ENCODE results near the gene DUOX2.

DUOX2 gene

DNA sequence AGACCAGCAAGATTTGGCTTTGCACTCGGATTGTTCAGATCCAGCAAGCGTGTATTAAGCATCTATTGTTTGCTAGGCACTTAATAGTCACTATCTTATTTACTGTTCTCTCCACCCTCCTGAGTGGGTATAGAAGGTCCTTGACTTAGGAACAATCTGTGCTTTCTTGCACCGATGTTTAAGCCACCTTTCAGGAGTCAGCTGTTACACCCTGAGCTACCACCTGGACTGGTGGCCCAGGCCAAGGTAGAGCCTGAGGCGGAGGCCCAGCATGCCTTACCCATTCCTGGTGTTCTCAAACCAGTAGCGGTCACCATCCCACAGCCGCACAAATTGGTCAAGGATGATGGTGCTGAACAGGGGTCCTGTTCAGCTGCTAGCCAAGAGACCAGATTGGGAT, 25.8 kb upstream of the DUOX2 start:
- no peak overlapping the region for H3K4me2 ChIP-seq (ENCODE audit: low read length)
- H3K27ac ChIP-seq (ENCODE audit: low read depth, low read length), result no peak overlapping the region
- no peaks in the 10 kb centered on the region for H3K27me3 ChIP-seq (ENCODE audit: control insufficient read depth, low read length)
- no peaks in the 10 kb centered on the region for H3K79me2 ChIP-seq (ENCODE audit: control insufficient read depth, low read length)
- no peaks in the 10 kb centered on the region for H4K20me1 ChIP-seq (ENCODE audit: control insufficient read depth, insufficient read depth, low read depth, low read length)
- no peaks in the 10 kb centered on the region for H3K9me2 ChIP-seq (replicated peaks; ENCODE audit: control insufficient read depth, low read length)
- H3K36me3 ChIP-seq (ENCODE audit: control insufficient read depth, low read length), result no peaks in the 10 kb centered on the region
- H3K4me1 ChIP-seq (ENCODE audit: control insufficient read depth, low read length), result no peaks in the 10 kb centered on the region
- no peaks in the 10 kb centered on the region for H3K9me3 ChIP-seq (ENCODE audit: control insufficient read depth, insufficient read depth, low read length)
- no peaks in the 10 kb centered on the region for H3F3A ChIP-seq (ENCODE audit: control insufficient read depth, insufficient read depth)
- H3K4me3 ChIP-seq (ENCODE audit: low read length), result no peak overlapping the region
- no peak for TF ChIP-seq EZH2phosphoT487 (IDR thresholded peaks at IDR 0.05; ENCODE audit: borderline replicate concordance, low read length)
- TF ChIP-seq, protein P1, sequence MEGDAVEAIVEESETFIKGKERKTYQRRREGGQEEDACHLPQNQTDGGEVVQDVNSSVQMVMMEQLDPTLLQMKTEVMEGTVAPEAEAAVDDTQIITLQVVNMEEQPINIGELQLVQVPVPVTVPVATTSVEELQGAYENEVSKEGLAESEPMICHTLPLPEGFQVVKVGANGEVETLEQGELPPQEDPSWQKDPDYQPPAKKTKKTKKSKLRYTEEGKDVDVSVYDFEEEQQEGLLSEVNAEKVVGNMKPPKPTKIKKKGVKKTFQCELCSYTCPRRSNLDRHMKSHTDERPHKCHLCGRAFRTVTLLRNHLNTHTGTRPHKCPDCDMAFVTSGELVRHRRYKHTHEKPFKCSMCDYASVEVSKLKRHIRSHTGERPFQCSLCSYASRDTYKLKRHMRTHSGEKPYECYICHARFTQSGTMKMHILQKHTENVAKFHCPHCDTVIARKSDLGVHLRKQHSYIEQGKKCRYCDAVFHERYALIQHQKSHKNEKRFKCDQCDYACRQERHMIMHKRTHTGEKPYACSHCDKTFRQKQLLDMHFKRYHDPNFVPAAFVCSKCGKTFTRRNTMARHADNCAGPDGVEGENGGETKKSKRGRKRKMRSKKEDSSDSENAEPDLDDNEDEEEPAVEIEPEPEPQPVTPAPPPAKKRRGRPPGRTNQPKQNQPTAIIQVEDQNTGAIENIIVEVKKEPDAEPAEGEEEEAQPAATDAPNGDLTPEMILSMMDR (IDR thresholded peaks at IDR 0.05; ENCODE audit: low read depth, low read length, poor library complexity, severe bottlenecking), result no peak

DNA sequence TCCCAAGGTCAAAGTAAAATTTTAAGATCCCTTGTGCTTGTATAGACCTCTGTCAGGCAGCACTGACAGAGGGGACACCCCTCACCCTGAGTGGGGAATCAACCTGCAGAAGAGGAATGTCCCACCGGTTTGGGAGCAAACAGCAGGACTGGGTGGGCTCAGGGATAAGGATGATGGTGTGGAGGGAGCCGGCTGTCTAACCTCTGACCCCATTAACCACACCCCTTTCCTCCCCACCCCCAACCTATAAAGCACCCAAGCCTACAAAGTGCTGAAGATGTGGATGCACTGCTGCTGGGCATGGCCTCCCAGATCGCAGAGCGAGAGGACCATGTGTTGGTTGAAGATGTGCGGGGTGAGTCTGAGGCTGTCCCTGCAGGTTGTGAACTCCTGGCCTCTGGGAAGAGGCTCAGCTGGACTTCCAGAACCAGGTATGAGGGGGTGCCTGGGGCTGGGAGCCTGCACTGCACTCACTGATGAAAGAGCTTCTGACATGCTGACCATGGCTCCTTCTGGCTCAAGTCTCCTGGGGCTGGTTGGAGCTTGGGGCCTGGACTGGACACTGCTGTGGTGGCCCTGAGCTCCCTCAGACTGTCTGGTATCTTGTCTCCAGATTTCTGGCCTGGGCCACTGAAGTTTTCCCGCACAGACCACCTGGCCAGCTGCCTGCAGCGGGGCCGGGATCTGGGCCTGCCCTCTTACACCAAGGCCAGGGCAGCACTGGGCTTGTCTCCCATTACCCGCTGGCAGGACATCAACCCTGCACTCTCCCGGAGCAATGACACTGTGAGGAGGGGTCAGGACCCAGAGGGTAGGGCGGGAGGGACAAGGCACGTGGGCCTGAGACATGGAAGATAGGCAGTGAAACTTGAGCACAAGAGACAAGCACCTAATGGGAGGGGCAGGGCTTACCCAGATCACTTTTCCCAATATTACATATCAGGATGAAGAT, 25.1 kb upstream of the DUOX2 start:
- no peaks in the 10 kb centered on the region for H3F3A ChIP-seq (ENCODE audit: control insufficient read depth, insufficient read depth)
- H3K9me2 ChIP-seq (replicated peaks; ENCODE audit: control insufficient read depth, low read length), result no peaks in the 10 kb centered on the region
- no peaks in the 10 kb centered on the region for H3K9me3 ChIP-seq (ENCODE audit: control insufficient read depth, insufficient read depth, low read length)
- H3K79me2 ChIP-seq (ENCODE audit: control insufficient read depth, low read length), result no peaks in the 10 kb centered on the region
- no peaks in the 10 kb centered on the region; the same call in 1 of the 2 replicates for H3K27me3 ChIP-seq (ENCODE audit: control insufficient read depth, low read length)
- H4K20me1 ChIP-seq (ENCODE audit: control insufficient read depth, insufficient read depth, low read depth, low read length), result no peaks in the 10 kb centered on the region
- no peak overlapping the region for H3K27ac ChIP-seq (ENCODE audit: low read depth, low read length)
- H3K4me3 ChIP-seq (ENCODE audit: low read length), result no peak overlapping the region
- TF ChIP-seq EZH2phosphoT487 (IDR thresholded peaks at IDR 0.05; ENCODE audit: borderline replicate concordance, low read length), result no peak
- TF ChIP-seq, protein P1 (IDR thresholded peaks at IDR 0.05; ENCODE audit: low read depth, low read length, poor library complexity, severe bottlenecking), result no peak
- no peaks in the 10 kb centered on the region for H3K36me3 ChIP-seq (ENCODE audit: control insufficient read depth, low read length)
- H3K4me2 ChIP-seq (ENCODE audit: low read length), result no peak overlapping the region
- no peaks in the 10 kb centered on the region for H3K4me1 ChIP-seq (ENCODE audit: control insufficient read depth, low read length)

DNA sequence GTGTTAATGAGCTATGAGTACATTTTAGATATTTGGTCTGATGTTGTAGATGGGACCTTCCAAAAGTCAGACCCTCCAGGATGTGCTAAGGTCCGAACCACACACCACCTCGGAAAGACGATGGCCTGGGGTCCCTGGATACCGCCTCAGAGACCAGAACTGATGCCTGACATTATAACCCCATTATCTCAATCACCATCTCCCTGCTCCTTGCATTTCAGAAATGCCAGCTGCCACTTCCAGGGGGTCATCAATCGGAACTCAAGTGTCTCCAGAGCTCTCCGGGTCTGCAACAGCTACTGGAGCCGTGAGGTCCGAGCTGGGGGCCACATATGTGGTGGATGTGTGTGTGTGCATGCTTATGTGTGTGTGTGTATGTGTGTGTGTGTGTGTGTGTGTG, 23.7 kb upstream of the DUOX2 start:
- Histone ChIP-seq H3F3A (ENCODE audit: control insufficient read depth, insufficient read depth) (no peaks in the 10 kb centered on the region), H3K4me3 (ENCODE audit: low read length) (no peak overlapping the region), H3K36me3 (ENCODE audit: control insufficient read depth, low read length) (no peaks in the 10 kb centered on the region), H3K79me2 (ENCODE audit: control insufficient read depth, low read length) (no peaks in the 10 kb centered on the region), H3K4me1 (ENCODE audit: control insufficient read depth, low read length) (no peaks in the 10 kb centered on the region), H3K9me2 (replicated peaks; ENCODE audit: control insufficient read depth, low read length) (no peaks in the 10 kb centered on the region), H3K9me3 (ENCODE audit: control insufficient read depth, insufficient read depth, low read length) (no peaks in the 10 kb centered on the region), H3K27me3 (ENCODE audit: control insufficient read depth, low read length) (no peaks in the 10 kb centered on the region; the same call in none of the 2 replicates), H4K20me1 (ENCODE audit: control insufficient read depth, insufficient read depth, low read depth, low read length) (no peaks in the 10 kb centered on the region), H3K4me2 (ENCODE audit: low read length) (no peak overlapping the region), H3K27ac (ENCODE audit: low read depth, low read length) (no peak overlapping the region)
- TF ChIP-seq, protein P1 (IDR thresholded peaks at IDR 0.05; ENCODE audit: low read depth, low read length, poor library complexity, severe bottlenecking), result no peak
- no peak for TF ChIP-seq EZH2phosphoT487 (IDR thresholded peaks at IDR 0.05; ENCODE audit: borderline replicate concordance, low read length)
